Stimulated activated CD8-positive, alpha-beta memory T cell treated with anti-CD3 and anti-CD28 coated beads, Interleukin-15, amount 100 ng/mL, for 4 hours (primary cell): ENCODE results near the gene CCL1.
"Not testable (repeated sequence)": the region's sequence is repeated elsewhere in the genome, so short reads cannot be mapped to it uniquely, and the experiment has no call there.

Experiments
- DNase-seq, 2 donors: peaks; one replicate each; pipeline ENCODE4 v3.0.0-alpha.2; 2020; ENCODE audit warnings: low read depth in 2 of 2

The CCL1 gene

GRCh38 chr17:34360601-34361270 lies 2.3 kb downstream of the CCL1 start:
- DNase-seq = no peak

GRCh38 chr17:34358631-34359030 lies 4.4 kb downstream of the CCL1 start:
- no peak for DNase-seq

GRCh38 chr17:34357398-34357797 lies 5.6 kb downstream of the CCL1 start:
- DNase-seq = no peak

- DNase-seq = no peak
These were observed 6.8 kb downstream of the CCL1 start, which contains the start of gene CCL13 for GRCh38 chr17:34356194-34356593. CCL13 (plus strand) TSS chr17:34356480; CDS start chr17:34356527, 47 bp downstream.

GRCh38 chr17:34354637-34355036 lies 8.4 kb downstream of the CCL1 start:
- no peak for DNase-seq

- no peak for DNase-seq
These were observed 10.8 kb downstream of the CCL1 start for GRCh38 chr17:34352191-34352590.

GRCh38 chr17:34351096-34351495 lies 11.9 kb downstream of the CCL1 start:
- no peak for DNase-seq

- no peak for DNase-seq
These were observed 13.3 kb downstream of the CCL1 start for GRCh38 chr17:34349751-34350150.

- no peak for DNase-seq
These were observed 16.0 kb downstream of the CCL1 start for GRCh38 chr17:34347063-34347462.

- no peak for DNase-seq
These were observed 21.1 kb downstream of the CCL1 start for GRCh38 chr17:34341916-34342315.

- no peak for DNase-seq
These were observed 23.8 kb downstream of the CCL1 start for GRCh38 chr17:34339138-34339770.

GRCh38 chr17:34337701-34338100 lies 25.3 kb downstream of the CCL1 start:
- DNase-seq = no peak

GRCh38 chr17:34327580-34327979 lies 35.5 kb downstream of the CCL1 start:
- DNase-seq = not testable (repeated sequence)

GRCh38 chr17:34321964-34322363 lies 41.1 kb downstream of the CCL1 start:
- no peak for DNase-seq

- no peak for DNase-seq
These were observed 44.0 kb downstream of the CCL1 start, which contains the start of gene CCL8 for GRCh38 chr17:34319039-34319483. CCL8 (plus strand) TSS chr17:34319435; CDS start chr17:34319502, 67 bp downstream.

- DNase-seq = no peak
These were observed 44.6 kb downstream of the CCL1 start for GRCh38 chr17:34318474-34318873.

- no peak for DNase-seq
These were observed 48.8 kb downstream of the CCL1 start for GRCh38 chr17:34314279-34314678.

GRCh38 chr17:34313164-34313563 lies 49.9 kb downstream of the CCL1 start:
- no peak for DNase-seq

GRCh38 chr17:34312080-34312479 lies 51.0 kb downstream of the CCL1 start:
- no peak for DNase-seq

GRCh38 chr17:34311291-34311690 lies 51.7 kb downstream of the CCL1 start:
- no peak for DNase-seq
